ENCODE data around the gene ANAPC10. TPM values are rescaled to one million over a fixed set of nuclear protein-coding genes. Genes with fewer than 3 reads are reported as not detected.

Gene ANAPC10
- total RNA-seq, 6 donors from 2014 or later = 8.7 to 50.6 (median 27.8) TPM

DNA sequence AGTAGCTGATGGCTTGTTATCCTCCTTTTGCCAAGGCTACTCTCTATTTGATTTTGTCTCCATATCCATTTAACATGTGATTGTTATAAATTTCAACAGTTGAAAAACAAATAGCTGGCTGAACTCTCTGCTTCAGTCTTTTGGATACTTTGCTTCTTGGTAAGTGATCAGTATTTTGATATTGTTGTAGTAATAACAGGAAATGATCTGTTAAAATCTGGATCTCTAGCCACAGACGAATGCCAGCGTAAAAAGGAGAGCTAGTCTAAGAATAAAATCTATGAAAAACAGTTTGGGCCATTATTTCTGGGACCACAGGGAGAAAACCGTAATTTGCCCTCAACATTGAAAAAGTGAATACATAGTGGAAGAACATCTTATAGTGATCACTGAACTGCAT is 113.8 kb downstream of the ANAPC10 start:
- DNase-seq (no peak), ATAC-seq (ENCODE audit: low FRiP score in 2 of 2) (no peak)
- 70% methylated on average over 3 of the region's 3 CpGs for WGBS, 2 donors
- Histone ChIP-seq H3K27ac (no peak overlapping the region), H3K27me3 (no peaks in the 10 kb centered on the region), H3K4me3 (no peak overlapping the region), H3K36me3 (no peaks in the 10 kb centered on the region), H3K9me3 (peaks cover 0 to 6% (median 4%) of the 10 kb centered on the region in 4 donors), H3K4me1 (no peaks in the 10 kb centered on the region)
- TF ChIP-seq POLR2AphosphoS5 (IDR thresholded peaks at IDR 0.05) = no peak
- no peak for TF ChIP-seq POLR2A (IDR thresholded peaks at IDR 0.05)

DNA sequence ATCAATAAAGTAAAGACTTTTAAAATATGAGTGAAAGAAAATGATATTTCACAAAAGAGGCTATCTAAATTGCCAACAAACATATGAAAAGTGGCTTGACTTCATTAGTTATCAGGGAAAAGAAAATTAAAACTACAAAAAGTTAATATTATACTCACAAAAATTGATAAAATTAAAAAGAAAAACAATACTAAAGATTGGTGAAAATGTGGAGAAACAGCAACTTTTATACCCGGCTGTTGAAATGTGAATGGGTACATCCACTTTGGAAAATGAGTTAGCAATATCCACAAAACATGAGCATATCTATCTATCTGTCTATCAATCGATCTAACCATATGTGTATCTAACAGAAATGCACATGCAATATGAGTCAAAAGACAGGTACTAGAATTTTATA is 122.3 kb downstream of the ANAPC10 start:
- TF ChIP-seq POLR2AphosphoS5 (IDR thresholded peaks at IDR 0.05) (no peak), POLR2A (IDR thresholded peaks at IDR 0.05) (no peak), EP300 (IDR thresholded peaks at IDR 0.05) (no peak), CTCF (IDR thresholded peaks at IDR 0.05) (no peak)
- peaks cover 0 to 3% (median 2%) of the 10 kb centered on the region in 4 donors for H3K9me3 ChIP-seq
- no peak for DNase-seq
- no peaks in the 10 kb centered on the region for H3K36me3 ChIP-seq
- H3K4me3 ChIP-seq = no peak overlapping the region
- H3K4me1 ChIP-seq = no peaks in the 10 kb centered on the region
- WGBS, 2 donors = 93 to 96% methylated on average over 2 of the region's 2 CpGs
- no peak overlapping the region for H3K27ac ChIP-seq
- H3K27me3 ChIP-seq = no peaks in the 10 kb centered on the region
- ATAC-seq (ENCODE audit: low FRiP score in 2 of 2) = no peak

GRCh38 chr4:144970597-144970996 is 127.4 kb downstream of the ANAPC10 start:
- Histone ChIP-seq H3K4me1 (no peaks in the 10 kb centered on the region), H3K9me3 (no peaks in the 10 kb centered on the region), H3K36me3 (no peaks in the 10 kb centered on the region), H3K27me3 (no peaks in the 10 kb centered on the region), H3K4me3 (no peak overlapping the region), H3K27ac (no peak overlapping the region)
- no peak for TF ChIP-seq CTCF (IDR thresholded peaks at IDR 0.05)
- no peak for TF ChIP-seq POLR2A (IDR thresholded peaks at IDR 0.05)
- ATAC-seq (ENCODE audit: low FRiP score in 2 of 2) = no peak
- DNase-seq = no peak
- 67 to 82% methylated on average over 1 of the region's 1 CpG for WGBS, 2 donors

- 88 to 96% methylated on average over 2 of the region's 2 CpGs for WGBS, 2 donors
- no peak for DNase-seq
These were observed 128.2 kb downstream of the ANAPC10 start for GRCh38 chr4:144969821-144970220.

DNA sequence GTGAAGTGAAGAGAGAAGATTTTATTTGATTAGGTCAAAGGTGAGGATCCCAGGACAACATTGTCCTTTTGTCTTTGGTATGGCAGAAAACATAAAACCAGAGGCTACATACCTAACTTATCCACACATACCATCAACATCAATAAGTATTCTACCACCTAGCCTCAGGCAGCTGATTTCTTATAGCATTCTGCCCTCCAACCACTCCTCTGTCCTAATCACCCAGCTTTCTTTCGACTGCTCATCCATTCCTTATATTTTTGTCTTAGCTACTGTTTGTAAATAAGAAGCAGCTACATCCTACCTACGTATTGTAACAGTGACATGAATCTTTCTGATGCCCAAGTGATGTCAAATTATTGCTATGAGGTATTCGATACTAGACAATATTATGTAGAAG is 129.4 kb downstream of the ANAPC10 start:
- TF ChIP-seq POLR2A (IDR thresholded peaks at IDR 0.05) (no peak), POLR2AphosphoS5 (IDR thresholded peaks at IDR 0.05) (no peak), EP300 (IDR thresholded peaks at IDR 0.05) (no peak), CTCF (IDR thresholded peaks at IDR 0.05) (no peak)
- WGBS, 2 donors = 91 to 94% methylated on average over 3 of the region's 3 CpGs

More at GRCh38 chr4:144969821-144970220, 128.2 kb downstream of the ANAPC10 start:
- no peak for ATAC-seq (ENCODE audit: low FRiP score in 2 of 2)
- no peaks in the 10 kb centered on the region for H3K36me3 ChIP-seq
- H3K9me3 ChIP-seq = no peaks in the 10 kb centered on the region
- TF ChIP-seq POLR2A (IDR thresholded peaks at IDR 0.05) = no peak
- TF ChIP-seq POLR2AphosphoS5 (IDR thresholded peaks at IDR 0.05) = no peak
- no peak for TF ChIP-seq EP300 (IDR thresholded peaks at IDR 0.05)
- TF ChIP-seq CTCF (IDR thresholded peaks at IDR 0.05) = no peak
- H3K27ac ChIP-seq = no peak overlapping the region
- H3K4me1 ChIP-seq = no peaks in the 10 kb centered on the region
- H3K4me3 ChIP-seq = no peak overlapping the region
- H3K27me3 ChIP-seq = no peaks in the 10 kb centered on the region

More for the DNA sequence above, 129.4 kb downstream of the ANAPC10 start:
- no peak overlapping the region for H3K4me3 ChIP-seq
- H3K9me3 ChIP-seq = no peaks in the 10 kb centered on the region
- no peak overlapping the region for H3K27ac ChIP-seq
- DNase-seq (no peak), ATAC-seq (ENCODE audit: low FRiP score in 2 of 2) (no peak)
- no peaks in the 10 kb centered on the region for H3K36me3 ChIP-seq
- no peaks in the 10 kb centered on the region for H3K4me1 ChIP-seq
- no peaks in the 10 kb centered on the region for H3K27me3 ChIP-seq

All from upper lobe of left lung (tissue), 6 donors.